ENCODE results near the gene FCAR. TPM values are rescaled to one million over a fixed set of nuclear protein-coding genes. Genes with fewer than 3 reads are reported as not detected.

The FCAR gene
- total and polyA plus RNA-seq, 2 experiments from 2014 or later = not detected

GRCh38 chr19:54902061-54902460 is 28.0 kb downstream of the FCAR start:
- Histone ChIP-seq H4K20me1 (replicated peaks; ENCODE audit: insufficient read depth) (no peaks in the 10 kb centered on the region), H3K4me1 (ENCODE audit: insufficient read depth) (peaks cover 18% of the 10 kb centered on the region; the same call in 1 of the 2 replicates), H3K79me2 (replicated peaks; ENCODE audit: insufficient read depth) (no peaks in the 10 kb centered on the region), H3K27me3 (ENCODE audit: insufficient read depth) (no peaks in the 10 kb centered on the region), H3K27ac (ENCODE audit: low read depth) (0 out of 2 replicates have a peak overlapping the region, but pooled peaks have one; percentile 52), H3K4me2 (no peak overlapping the region), H3F3A (replicated peaks; ENCODE audit: low read depth) (peaks cover 5% of the 10 kb centered on the region; the same call in 1 of the 2 replicates), H2AFZ (no peak overlapping the region), H3K4me3 (no peak overlapping the region), H3K36me3 (ENCODE audit: insufficient read depth) (no peaks in the 10 kb centered on the region), H3K9me2 (ENCODE audit: insufficient read depth) (no peaks in the 10 kb centered on the region)
- Mint-ChIP-seq H3K27ac (no peak overlapping the region), H3K4me3 (no peak overlapping the region), H3K36me3 (ENCODE audit: low read depth) (peaks cover 7% of the 10 kb centered on the region; the same call in 2 of the 3 replicates), H3K4me1 (peaks cover 19% of the 10 kb centered on the region; the same call in 2 of the 3 replicates), H3K9me3 (peaks cover 33% of the 10 kb centered on the region), H3K27me3 (ENCODE audit: insufficient read depth, low read depth, poor library complexity) (peaks cover 9% of the 10 kb centered on the region)
- TF ChIP-seq, protein P1, sequence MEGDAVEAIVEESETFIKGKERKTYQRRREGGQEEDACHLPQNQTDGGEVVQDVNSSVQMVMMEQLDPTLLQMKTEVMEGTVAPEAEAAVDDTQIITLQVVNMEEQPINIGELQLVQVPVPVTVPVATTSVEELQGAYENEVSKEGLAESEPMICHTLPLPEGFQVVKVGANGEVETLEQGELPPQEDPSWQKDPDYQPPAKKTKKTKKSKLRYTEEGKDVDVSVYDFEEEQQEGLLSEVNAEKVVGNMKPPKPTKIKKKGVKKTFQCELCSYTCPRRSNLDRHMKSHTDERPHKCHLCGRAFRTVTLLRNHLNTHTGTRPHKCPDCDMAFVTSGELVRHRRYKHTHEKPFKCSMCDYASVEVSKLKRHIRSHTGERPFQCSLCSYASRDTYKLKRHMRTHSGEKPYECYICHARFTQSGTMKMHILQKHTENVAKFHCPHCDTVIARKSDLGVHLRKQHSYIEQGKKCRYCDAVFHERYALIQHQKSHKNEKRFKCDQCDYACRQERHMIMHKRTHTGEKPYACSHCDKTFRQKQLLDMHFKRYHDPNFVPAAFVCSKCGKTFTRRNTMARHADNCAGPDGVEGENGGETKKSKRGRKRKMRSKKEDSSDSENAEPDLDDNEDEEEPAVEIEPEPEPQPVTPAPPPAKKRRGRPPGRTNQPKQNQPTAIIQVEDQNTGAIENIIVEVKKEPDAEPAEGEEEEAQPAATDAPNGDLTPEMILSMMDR (conservative IDR thresholded peaks at IDR 0.05; ENCODE audit: low read depth in 2 of 2) = peak in 1 of 2 experiments; percentile 20; a peak in 2 of 4 replicates
- no peak for TF ChIP-seq JUNB (IDR thresholded peaks at IDR 0.05; ENCODE audit: unreplicated experiment)
- ATAC-seq = peak; percentile 45; the same call in 2 of the 3 replicates
- no peak for DNase-seq (ENCODE audit: low spot score)

GRCh38 chr19:54903303-54903702 is 29.3 kb downstream of the FCAR start:
- Mint-ChIP-seq H3K27ac (no peak overlapping the region), H3K36me3 (ENCODE audit: low read depth) (peaks cover 7% of the 10 kb centered on the region; the same call in 2 of the 3 replicates), H3K4me3 (no peak overlapping the region), H3K4me1 (peaks cover 19% of the 10 kb centered on the region; the same call in 2 of the 3 replicates), H3K27me3 (ENCODE audit: insufficient read depth, low read depth, poor library complexity) (peaks cover 6% of the 10 kb centered on the region), H3K9me3 (peaks cover 29% of the 10 kb centered on the region)
- no peaks in the 10 kb centered on the region for H3K27me3 ChIP-seq (ENCODE audit: insufficient read depth)
- H3F3A ChIP-seq (replicated peaks; ENCODE audit: low read depth) = peaks cover 5% of the 10 kb centered on the region; the same call in 1 of the 2 replicates
- no peak overlapping the region for H3K4me2 ChIP-seq
- peaks cover 18% of the 10 kb centered on the region; the same call in 1 of the 2 replicates for H3K4me1 ChIP-seq (ENCODE audit: insufficient read depth)
- H3K36me3 ChIP-seq (ENCODE audit: insufficient read depth) = no peaks in the 10 kb centered on the region
- no peak for DNase-seq (ENCODE audit: low spot score)
- no peaks in the 10 kb centered on the region for H3K9me2 ChIP-seq (ENCODE audit: insufficient read depth)
- no peak for ATAC-seq
- H3K79me2 ChIP-seq (replicated peaks; ENCODE audit: insufficient read depth) = no peaks in the 10 kb centered on the region
- no peak overlapping the region for H2AFZ ChIP-seq
- no peak overlapping the region for H3K27ac ChIP-seq (ENCODE audit: low read depth)
- H3K4me3 ChIP-seq = no peak overlapping the region
- no peaks in the 10 kb centered on the region for H4K20me1 ChIP-seq (replicated peaks; ENCODE audit: insufficient read depth)
- TF ChIP-seq, protein P2, sequence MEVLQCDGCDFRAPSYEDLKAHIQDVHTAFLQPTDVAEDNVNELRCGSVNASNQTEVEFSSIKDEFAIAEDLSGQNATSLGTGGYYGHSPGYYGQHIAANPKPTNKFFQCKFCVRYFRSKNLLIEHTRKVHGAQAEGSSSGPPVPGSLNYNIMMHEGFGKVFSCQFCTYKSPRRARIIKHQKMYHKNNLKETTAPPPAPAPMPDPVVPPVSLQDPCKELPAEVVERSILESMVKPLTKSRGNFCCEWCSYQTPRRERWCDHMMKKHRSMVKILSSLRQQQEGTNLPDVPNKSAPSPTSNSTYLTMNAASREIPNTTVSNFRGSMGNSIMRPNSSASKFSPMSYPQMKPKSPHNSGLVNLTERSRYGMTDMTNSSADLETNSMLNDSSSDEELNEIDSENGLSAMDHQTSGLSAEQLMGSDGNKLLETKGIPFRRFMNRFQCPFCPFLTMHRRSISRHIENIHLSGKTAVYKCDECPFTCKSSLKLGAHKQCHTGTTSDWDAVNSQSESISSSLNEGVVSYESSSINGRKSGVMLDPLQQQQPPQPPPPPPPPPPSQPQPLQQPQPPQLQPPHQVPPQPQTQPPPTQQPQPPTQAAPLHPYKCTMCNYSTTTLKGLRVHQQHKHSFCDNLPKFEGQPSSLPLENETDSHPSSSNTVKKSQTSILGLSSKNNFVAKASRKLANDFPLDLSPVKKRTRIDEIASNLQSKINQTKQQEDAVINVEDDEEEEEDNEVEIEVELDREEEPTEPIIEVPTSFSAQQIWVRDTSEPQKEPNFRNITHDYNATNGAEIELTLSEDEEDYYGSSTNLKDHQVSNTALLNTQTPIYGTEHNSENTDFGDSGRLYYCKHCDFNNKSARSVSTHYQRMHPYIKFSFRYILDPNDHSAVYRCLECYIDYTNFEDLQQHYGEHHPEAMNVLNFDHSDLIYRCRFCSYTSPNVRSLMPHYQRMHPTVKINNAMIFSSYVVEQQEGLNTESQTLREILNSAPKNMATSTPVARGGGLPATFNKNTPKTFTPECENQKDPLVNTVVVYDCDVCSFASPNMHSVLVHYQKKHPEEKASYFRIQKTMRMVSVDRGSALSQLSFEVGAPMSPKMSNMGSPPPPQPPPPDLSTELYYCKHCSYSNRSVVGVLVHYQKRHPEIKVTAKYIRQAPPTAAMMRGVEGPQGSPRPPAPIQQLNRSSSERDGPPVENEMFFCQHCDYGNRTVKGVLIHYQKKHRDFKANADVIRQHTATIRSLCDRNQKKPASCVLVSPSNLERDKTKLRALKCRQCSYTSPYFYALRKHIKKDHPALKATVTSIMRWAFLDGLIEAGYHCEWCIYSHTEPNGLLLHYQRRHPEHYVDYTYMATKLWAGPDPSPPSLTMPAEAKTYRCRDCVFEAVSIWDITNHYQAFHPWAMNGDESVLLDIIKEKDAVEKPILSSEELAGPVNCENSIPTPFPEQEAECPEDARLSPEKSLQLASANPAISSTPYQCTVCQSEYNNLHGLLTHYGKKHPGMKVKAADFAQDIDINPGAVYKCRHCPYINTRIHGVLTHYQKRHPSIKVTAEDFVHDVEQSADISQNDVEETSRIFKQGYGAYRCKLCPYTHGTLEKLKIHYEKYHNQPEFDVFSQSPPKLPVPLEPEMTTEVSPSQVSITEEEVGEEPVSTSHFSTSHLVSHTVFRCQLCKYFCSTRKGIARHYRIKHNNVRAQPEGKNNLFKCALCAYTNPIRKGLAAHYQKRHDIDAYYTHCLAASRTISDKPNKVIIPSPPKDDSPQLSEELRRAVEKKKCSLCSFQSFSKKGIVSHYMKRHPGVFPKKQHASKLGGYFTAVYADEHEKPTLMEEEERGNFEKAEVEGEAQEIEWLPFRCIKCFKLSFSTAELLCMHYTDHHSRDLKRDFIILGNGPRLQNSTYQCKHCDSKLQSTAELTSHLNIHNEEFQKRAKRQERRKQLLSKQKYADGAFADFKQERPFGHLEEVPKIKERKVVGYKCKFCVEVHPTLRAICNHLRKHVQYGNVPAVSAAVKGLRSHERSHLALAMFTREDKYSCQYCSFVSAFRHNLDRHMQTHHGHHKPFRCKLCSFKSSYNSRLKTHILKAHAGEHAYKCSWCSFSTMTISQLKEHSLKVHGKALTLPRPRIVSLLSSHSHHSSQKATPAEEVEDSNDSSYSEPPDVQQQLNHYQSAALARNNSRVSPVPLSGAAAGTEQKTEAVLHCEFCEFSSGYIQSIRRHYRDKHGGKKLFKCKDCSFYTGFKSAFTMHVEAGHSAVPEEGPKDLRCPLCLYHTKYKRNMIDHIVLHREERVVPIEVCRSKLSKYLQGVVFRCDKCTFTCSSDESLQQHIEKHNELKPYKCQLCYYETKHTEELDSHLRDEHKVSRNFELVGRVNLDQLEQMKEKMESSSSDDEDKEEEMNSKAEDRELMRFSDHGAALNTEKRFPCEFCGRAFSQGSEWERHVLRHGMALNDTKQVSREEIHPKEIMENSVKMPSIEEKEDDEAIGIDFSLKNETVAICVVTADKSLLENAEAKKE (CRISPR knock-in tag; IDR thresholded peaks at IDR 0.05) = no peak
- TF ChIP-seq ZNF114 (CRISPR knock-in tag; IDR thresholded peaks at IDR 0.05) (no peak), POLR2AphosphoS5 (IDR thresholded peaks at IDR 0.05; ENCODE audit: low read depth) (no peak), REST (IDR thresholded peaks at IDR 0.05; ENCODE audit: unreplicated experiment) (no peak), JUNB (IDR thresholded peaks at IDR 0.05; ENCODE audit: unreplicated experiment) (no peak), EZH2phosphoT487 (IDR thresholded peaks at IDR 0.05; ENCODE audit: unreplicated experiment) (no peak), STAT1 (IDR thresholded peaks at IDR 0.05; ENCODE audit: unreplicated experiment) (no peak), ETS1 (IDR thresholded peaks at IDR 0.05) (no peak)
